SIG-M5 treated with dmso at 0.1 percent for 504 hours (cell line): ENCODE results near the gene HYPK.
"Not testable (repeated sequence)": the region's sequence is repeated elsewhere in the genome, so short reads cannot be mapped to it uniquely, and the experiment has no call there.

ENCODE experiments used
- DNase-seq: peaks from one replicate; lab custom pipeline; 2025; ENCODE audit not compliant: unreplicated experiment; lab: John Stamatoyannopoulos, UW

Gene HYPK

DNA sequence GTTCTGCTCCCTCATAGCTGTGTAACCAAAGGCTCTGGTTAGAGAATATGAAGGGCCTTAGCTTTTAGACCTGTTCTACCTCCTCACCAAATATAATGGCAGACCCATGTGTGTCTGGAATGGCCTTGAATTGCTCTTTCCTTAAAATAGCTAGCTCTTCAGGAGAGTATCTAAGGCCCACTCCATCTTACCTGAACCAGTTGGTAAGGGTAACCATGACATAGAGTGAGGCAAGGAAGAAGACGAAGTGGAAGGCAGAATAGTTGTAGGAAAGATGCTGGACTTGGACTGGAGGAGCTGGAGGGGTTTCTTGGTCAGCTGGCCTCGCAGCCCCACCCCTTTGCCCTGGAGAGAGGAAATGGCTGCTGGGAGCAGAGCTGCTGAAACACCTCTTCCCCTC, 5.2 kb upstream of the HYPK start:
- no peak for DNase-seq

DNA sequence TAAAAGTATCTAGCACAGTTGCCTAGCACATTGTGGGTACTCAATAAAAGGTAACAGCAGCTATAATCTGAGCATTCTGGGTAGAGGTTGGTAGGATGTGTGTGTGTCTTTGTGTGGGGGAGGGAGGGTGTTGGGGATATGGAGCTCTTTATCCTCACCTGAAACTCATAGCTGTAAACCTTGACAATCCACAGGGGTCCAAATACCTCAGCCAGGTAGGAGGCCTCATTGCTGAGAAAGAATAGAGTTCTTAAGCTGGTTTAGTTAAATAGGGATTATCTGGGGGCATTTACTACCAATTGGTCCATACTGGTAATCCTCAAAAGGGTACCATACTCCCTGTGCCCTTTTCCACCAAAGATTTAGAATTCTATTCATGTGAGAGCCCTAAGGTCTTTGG, 4.4 kb upstream of the HYPK start:
- no peak for DNase-seq

DNA sequence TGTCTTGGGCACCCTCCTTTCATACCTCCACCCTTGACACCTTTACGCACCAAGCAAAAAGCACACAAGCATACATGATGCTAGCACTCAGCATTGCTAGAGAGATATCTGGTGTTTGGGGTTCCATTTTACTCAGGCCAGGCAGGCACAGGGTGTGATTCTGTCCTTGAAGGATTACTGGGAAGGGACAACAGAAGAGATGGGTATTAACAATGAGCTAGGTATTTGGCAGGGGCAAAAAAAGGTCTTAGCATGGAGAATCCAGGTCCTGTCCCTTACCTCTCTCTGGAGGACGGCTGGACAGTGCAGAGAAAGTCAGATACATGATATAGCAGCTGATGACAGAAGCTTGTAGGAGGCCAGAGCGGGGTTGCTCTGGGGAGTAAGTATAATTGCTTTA, 3.8 kb upstream of the HYPK start:
- DNase-seq: no peak

DNA sequence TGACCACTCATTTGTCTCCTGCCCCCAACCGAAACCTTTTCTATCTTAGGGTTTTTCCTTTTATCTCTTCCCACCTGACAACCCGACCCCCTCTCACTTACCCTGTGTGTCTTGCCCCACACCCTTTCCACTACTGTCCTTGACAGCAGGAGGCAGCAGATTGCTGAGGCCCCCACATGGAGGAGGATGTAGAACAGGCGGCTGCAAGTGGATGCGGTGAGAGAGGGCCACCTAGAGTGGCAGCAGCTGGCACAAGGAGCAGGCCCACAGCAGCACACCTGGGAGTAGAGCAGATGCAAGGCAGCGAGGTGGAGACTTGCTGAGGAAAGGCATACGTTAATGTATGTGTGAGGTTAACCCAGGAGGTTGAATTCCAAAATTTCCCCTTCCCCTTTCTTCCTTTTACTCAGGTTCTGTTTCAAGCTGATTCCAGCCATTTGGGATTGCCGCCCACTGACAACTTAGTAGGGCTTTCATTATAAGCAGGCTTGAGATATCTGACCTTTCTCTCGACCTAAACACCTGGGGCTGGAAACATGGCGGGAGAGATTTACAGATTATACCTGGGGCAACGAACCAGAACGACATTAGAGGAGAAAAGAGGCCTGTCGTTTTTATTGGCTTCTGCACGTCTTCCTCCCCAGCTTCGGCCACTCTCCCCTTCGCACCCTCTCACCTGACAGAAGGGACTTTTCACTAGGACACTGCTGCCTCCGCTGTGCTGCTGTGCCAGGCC, 1.0 kb upstream of the HYPK start:
- DNase-seq: no peak

DNA sequence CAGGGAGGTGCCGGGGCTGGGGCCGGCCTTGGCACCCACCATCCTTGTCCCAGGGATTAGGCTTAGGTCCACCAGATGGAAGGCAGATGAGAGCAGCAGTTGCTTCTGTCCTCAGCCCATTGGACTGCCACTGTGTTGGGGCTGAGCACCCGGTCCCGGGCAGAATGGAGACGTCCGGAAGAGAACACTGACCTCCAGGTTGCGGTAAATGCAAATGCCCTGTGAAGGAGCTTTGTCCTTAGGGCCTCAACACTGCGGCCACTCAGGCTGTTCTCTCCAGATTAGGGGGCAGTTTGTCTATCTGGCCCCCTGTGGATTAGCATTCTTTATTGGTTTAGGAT, 484 bp upstream of the HYPK start, which contains the start of gene SERINC4:
Gene SERINC4, minus strand, starts transcription at position 276 of the 341 bp plus-strand sequence. Its CDS starts 234 bp downstream, at position 42.
- no peak for DNase-seq

DNA sequence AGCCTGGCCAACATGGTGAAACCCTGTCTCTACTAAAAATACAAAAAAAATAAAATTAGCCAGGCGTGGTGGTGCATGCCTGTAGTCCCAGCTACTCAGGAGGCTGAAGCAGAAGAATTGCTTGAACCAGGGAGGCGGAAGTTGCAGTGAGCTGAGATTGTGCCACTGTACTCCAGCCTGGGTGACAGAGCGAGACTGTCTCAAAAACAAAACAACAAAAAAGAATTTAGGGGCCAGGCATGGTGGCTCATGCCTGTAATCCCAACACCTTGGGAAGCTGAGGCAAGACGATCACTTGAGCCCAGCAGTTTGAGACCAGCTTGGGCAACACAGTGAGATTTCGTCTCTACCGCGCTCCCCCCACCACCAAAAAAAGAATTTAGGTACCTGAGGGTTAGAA, 2.3 kb downstream of the HYPK start:
- DNase-seq: not testable (repeated sequence)

DNA sequence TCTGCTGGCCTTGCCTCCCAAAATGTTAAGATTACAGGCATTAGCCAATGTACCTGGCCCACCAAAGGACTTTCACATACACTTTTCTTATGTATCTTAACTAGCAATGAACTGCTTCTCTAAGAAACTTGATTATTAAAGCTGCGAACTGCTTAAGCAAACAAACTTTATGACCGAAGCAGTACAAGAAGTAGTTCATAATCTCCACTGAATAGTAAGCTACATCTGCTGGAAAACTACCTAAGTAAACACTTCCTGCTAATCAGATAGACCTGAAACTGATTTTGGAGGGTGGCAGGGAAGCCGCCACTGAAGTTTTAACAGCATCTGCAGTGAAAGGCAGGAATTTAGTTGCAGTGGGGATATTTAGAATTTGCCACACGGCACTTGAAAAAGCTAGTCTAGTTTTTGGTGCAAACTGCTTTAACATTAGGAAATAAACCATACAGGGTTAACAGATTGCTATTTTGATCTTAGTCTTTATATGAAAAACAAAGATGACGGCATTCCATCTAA, 8.1 kb downstream of the HYPK start:
- no peak for DNase-seq

DNA sequence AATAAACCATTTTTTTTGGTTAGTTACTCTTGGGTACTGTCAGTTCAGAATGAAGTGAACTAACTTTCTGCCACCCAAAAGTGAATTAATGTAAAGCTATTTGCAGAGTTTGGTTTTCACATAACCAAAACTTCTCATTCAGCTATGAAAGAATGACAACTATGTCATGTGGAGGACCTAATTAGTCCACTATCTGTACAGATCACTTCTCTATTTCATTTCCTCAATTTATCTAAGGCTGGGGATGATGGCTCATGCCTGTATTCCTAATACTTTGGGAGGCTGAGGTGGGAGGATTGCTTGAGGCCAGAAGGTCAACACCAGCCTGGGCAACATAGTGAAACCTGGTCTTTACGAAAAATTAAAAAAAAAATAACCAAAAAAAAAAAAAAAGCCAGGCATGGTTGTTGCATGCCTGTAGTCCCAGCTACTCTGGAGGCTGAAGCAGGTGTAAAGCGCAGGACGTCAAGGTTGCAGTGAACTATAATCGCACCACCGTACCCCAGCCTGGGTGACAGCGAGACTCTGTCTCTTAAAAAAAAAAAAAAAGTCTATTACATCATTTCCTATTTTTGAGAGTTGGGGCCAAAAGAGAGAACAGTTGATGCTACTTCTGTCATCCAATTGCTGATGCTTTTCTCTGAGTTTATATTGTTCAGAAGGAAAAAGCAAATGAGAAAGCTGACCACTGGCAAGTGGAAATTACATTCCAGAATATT, 8.7 kb downstream of the HYPK start:
- peak; percentile 49 for DNase-seq

DNA sequence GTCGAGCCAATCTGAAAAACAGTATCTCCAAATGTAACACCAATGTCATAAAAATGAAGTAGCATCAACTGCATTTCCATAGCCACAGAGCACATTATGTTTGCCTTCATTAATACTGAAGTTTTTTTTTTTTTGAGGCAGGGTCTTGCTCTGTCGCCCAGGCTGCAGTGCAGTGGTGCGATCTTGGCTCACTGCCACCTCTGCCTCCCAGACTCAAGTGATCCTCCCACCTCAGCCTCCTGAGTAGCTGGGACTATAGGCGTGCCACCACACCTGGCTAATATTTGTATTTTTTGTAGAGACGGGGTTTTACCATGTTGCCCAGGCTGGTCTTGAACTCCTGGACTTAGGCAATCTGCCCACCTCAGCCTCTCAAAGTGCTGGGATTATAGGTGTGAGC, 14.7 kb downstream of the HYPK start:
- DNase-seq: not testable (repeated sequence)

DNA sequence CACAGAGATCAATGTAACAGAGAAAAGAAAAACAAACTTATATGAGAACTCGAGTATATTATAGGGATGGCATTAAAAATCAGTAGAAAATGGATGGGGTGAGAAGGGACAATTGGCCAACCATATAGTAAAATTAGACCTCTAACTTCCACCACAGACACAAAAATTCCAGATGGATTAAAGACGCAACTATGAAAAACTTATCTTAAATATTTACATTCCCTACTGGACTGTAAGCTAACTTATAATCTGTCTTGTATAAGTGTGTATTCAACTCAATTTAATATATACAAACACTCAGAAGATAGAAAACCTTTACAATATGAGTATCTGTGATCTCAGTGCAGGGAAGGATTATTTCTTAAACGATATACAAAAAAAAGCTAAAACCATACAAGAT, 21.1 kb downstream of the HYPK start:
- DNase-seq: no peak

DNA sequence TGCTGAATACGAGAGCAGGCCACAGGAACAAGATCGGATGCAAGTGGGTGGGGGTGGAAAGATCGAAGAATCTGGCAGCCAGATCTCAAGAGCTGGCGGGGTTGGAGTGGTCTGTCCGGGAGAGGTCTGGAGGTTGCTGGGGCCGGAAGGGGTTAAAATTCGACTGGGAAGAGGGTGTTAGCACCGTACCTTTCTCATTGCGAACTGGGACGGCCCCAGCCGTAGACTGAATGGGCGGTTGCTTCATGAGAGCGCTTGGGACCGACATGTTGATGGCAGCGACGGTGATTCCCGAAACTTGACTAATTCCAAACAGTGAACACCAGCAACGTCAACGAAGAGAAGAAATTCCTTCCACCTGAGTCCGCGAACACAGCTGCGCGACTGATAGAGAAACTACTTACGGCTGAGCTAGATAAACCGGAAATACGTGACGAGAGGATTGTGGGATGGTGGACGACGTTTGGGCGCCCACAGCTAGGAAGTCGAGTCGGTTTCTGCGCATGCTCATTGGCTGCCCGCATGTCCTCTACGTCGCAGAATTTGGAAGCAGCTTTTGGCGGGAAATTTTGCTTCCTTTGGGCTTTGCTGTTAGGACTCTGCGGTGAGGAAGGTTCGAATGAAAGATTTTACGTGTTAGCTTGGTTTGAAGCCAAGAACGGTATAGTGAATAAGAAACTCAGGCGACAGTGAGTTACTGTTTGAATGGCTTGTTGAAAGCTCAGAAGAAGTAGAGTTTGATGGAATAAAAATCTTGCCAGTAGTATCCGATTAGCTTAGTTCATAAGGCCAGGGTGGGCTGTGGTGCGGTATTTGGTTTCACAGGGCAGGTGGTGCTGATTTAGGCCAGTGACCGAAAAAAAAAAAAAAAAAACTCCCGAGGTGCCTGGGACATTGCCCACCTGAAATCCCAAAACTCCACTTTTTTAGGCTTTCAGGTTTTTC, 24.2 kb downstream of the HYPK start, which contains the start of gene MFAP1:
Gene MFAP1, minus strand, starts transcription at position 389 of the 945 bp plus-strand sequence. Its CDS starts 121 bp downstream, at position 268.
- DNase-seq: peak; percentile 97

DNA sequence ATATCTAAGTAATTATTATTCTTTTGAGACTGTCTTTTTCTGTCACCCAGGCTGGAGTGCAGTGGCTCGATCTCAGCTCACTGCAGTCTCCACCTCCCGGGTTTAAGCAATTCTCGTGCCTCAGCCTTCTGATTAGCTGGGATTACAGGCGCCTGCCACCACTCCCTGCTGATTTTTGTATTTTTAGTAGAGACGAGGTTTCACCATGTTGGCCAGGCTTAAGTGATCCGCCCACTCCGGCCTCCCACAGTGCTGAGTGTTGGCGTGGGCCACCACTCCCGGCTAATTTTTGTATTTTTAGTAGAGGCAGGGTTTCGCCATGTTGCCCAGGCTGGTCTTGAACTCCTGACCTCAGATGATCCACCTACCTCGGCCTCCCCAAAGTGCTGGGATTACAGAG, 24.9 kb downstream of the HYPK start:
- peak; percentile 16 for DNase-seq

DNA sequence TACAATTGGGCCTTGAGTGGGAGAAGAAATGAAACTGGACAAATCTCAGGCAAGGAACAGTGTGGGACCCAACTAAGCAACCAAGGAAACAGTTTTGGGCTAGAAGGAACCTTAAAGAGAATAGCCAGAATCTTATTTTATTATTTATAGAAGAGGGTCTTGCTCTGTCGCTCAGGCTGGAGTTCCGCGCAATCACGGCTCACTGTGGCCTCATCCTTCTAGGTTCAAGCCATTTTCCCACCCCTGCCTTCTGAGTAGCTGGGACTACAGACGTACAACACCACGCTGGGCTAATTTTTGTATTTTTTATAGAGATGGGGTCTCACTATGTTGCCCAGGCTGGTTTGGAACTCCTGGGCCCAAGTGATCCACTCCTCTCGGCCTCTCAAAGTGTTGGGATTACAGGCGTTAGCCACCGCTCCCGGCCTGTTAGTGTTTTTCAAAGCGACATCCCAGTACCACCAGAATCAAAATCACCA, 25.7 kb downstream of the HYPK start:
- no peak for DNase-seq

DNA sequence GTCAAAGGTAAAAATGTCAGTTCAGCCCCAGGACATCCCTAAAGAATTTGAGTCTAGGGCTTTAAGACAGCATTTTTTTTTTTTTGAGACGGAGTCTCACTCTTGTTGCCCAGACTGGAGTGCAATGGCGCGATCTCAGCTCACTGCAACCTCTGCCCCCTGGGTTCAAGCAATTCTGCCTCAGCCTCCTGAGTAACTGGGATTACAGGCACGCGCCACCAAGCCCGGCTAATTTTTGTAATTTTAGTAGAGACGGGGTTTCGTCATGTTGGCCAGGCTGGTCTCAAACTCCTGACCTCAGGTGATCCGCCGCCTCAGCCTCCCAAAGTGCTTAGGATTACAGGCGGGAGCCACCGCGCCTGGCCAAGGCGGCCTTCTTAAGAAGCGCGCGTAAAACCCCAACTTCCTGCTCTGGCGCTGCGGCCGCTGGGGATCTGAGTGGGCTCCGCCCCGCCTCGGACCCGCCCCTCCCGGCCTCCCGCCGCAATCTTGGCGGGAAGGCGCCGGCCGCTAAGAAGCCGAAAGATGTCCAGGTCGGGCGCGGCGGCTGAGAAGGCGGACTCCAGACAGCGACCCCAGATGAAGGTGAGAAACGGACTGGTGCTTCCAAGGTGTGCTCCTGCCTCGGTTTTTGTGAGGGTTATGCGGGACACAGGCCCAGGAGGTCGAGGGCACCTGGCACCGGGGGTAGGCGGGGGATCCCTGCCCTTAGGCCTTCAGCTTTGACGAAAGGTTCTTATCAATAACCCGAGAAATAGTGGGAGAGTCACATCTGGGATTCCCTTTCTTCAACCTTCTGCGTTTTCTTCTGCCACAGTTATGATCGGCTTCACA, 26.3 kb downstream of the HYPK start, which contains the start of gene WDR76:
Gene WDR76, plus strand, starts transcription at position 495 of the 834 bp plus-strand sequence. Its CDS starts 31 bp downstream, at position 526.
- peak; percentile 84 for DNase-seq

DNA sequence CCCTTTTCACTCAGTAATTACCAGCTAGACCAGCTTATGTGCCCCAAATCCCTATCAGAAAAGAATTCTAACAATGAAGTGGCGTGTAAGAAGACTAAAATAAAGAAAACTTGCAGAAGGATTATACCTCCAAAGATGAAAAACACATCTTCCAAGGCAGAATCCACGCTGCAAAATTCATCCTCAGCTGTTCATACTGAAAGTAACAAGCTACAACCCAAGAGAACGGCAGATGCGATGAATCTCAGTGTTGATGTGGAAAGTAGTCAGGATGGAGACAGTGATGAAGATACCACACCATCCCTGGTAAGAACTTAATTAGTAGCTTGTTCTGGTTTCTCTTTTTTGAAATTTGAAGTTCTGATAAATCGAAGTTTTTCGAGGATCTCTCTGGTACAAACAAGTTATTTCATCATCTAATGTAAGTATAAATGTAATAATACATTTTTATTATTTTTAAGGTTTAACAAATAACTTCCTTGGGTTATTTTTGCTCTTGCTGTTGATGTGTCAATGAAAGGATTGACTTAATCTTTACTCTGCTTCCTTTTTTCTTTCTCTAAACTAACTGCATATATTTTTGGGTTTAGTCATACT, 27.8 kb downstream of the HYPK start:
- peak; percentile 17 for DNase-seq

DNA sequence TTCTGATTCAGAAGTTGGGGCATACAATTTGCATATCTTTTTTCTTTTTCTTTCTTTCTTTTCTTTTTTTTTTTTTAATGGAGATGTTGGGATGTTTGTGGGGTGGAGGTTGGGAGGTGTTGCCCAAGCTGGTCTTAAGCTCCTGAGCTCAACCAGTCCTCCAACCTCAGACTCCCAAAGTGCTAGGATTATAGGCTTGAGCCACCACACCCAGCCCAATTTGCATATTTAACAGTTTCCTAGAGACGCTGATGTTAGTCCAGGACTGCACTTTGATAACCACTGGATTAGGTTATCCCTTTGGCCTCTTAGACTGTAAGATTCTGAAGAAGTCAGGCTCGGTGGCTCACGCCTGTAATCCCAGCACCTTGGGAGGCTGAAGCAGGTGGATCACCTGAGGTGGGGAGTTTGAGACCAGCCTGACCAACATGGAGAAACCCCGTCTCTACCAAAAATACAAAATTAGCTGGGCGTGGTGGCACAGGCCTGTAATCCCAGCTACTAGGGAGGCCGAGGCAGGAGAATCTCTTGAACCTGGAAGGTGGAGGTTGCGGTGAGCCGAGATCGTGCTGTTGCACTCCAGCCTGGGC, 29.6 kb downstream of the HYPK start:
- DNase-seq: not testable (repeated sequence)

DNA sequence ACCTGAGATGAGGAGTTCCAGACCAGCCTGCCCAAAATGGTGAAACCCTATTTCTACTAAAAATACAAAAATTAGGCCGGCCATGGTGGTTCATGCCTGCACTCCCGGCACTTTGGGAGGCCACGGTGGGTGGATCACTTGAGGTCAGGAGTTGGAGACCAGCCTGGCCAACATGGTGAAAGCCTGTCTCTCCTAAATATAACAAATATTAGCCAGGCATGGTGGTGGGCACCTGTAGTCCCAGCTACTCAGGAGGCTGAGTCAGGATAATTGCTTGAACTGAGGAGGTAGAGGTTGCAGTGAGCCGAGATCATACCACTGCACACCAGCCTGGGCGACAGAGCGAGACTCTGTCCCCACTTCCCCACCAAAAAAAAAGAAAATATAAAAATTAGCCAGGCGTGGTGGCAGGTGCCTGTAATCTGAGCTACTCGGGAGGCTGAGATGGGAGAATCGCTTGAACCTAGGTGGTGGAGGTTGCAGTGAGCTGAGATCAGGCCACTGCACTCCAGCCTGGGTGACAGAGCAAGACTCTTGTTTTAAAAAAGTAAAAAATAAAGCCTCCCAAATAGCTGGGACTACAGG, 30.4 kb downstream of the HYPK start:
- not testable (repeated sequence) for DNase-seq

DNA sequence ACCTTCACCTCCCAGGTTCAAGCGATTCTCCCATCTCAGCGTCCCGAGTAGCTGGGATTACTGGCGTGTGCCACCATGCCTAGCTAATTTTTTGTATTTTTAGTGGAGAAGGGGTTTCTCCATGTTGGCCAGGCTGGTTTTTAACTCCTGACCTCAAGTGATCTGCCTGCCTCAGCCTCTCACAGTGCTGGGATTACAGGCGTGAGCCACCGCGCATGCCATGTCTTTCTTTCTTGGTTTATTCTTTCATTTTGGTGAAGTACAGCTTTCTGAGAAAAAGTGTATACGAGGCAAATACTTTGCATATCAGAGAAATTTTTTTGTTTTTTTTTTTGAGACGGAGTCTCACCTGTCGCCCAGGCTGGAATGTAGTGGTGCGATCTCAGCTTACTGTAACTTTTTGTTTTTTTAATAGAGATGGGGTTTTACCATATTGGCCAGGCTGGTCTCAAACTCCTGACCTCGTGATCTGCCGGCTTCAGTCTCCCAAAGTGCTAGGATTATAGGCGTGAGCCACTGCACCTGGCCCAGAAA, 31.2 kb downstream of the HYPK start:
- not testable (repeated sequence) for DNase-seq
